Astrocyte (in vitro differentiated cells and primary cell): ENCODE results near the gene MRRF. TPM values are rescaled to one million over a fixed set of nuclear protein-coding genes. Genes with fewer than 3 reads are reported as not detected.
"Not testable (repeated sequence)": the region's sequence is repeated elsewhere in the genome, so short reads cannot be mapped to it uniquely, and the experiment has no call there.

Experiments
- DNase-seq: peaks from one replicate; pipeline ENCODE4 v3.0.0-alpha.2; 2010; ENCODE audit warnings: low read depth
- FAIRE-seq: peaks from 2 replicates; lab custom pipeline; 2011; peaks lifted over from hg19 to GRCh38; lab: Jason Lieb, UNC
- H2AFZ ChIP-seq: 2 replicates; pipeline ENCODE4 v1.6.0; 2012; ENCODE audit warnings: low read depth, low read length, inconsistent platforms
- H3K27ac ChIP-seq: 2 replicates; pipeline ENCODE4 v1.5.1; 2011; ENCODE audit warnings: low read depth, low read length, inconsistent platforms
- H3K27me3 ChIP-seq: 2 replicates; pipeline ENCODE4 v1.6.0; 2011; ENCODE audit warnings: low read length, inconsistent platforms; ENCODE audit not compliant: insufficient read depth
- H3K36me3 ChIP-seq: 2 replicates; pipeline ENCODE4 v1.5.1; 2011; ENCODE audit warnings: low read length, inconsistent platforms; ENCODE audit not compliant: insufficient read depth
- H3K4me1 ChIP-seq: 2 replicates; pipeline ENCODE4 v1.5.1; 2011; ENCODE audit warnings: low read length, inconsistent platforms; ENCODE audit not compliant: insufficient read depth
- H3K4me2 ChIP-seq: 2 replicates; pipeline ENCODE4 v1.6.0; 2012; ENCODE audit warnings: low read length, inconsistent platforms
- H3K4me3 ChIP-seq: 2 replicates; pipeline ENCODE4 v1.5.1; 2011; ENCODE audit warnings: low read depth, mild to moderate bottlenecking, low read length, inconsistent platforms; ENCODE audit not compliant: insufficient read depth
- H3K79me2 ChIP-seq: 2 replicates; pipeline ENCODE4 v1.6.0; 2012; ENCODE audit warnings: mild to moderate bottlenecking, low read length, inconsistent platforms; ENCODE audit not compliant: insufficient read depth
- H3K9ac ChIP-seq: 2 replicates; pipeline ENCODE4 v1.6.0; 2012; ENCODE audit warnings: mild to moderate bottlenecking, low read length, inconsistent platforms
- H3K9me3 ChIP-seq: 2 replicates; pipeline ENCODE4 v1.5.1; 2012; ENCODE audit warnings: low read depth, mild to moderate bottlenecking, low read length, inconsistent platforms; ENCODE audit not compliant: insufficient read depth
- H4K20me1 ChIP-seq: 2 replicates; pipeline ENCODE4 v1.6.0; 2012; ENCODE audit warnings: low read length, inconsistent platforms; ENCODE audit not compliant: insufficient read depth
- H3K27ac Mint-ChIP-seq: one replicate; pipeline ENCODE4 v1.8.0; 2021; ENCODE audit warnings: mild to moderate bottlenecking, mixed read lengths; ENCODE audit not compliant: unreplicated experiment
- H3K27me3 Mint-ChIP-seq: one replicate; pipeline ENCODE4 v1.8.0; 2021; ENCODE audit warnings: low read depth, mixed read lengths; ENCODE audit not compliant: unreplicated experiment
- H3K36me3 Mint-ChIP-seq: one replicate; pipeline ENCODE4 v1.8.0; 2021; ENCODE audit warnings: low read depth, mixed read lengths; ENCODE audit not compliant: unreplicated experiment
- H3K4me1 Mint-ChIP-seq: one replicate; pipeline ENCODE4 v1.8.0; 2021; ENCODE audit warnings: low read depth, mixed read lengths; ENCODE audit not compliant: unreplicated experiment
- H3K4me3 Mint-ChIP-seq: one replicate; pipeline ENCODE4 v1.8.0; 2021; ENCODE audit warnings: mild to moderate bottlenecking, moderate library complexity, mixed read lengths; ENCODE audit not compliant: unreplicated experiment
- H3K9me3 Mint-ChIP-seq: one replicate; pipeline ENCODE4 v1.8.0; 2021; ENCODE audit warnings: mild to moderate bottlenecking, mixed read lengths; ENCODE audit not compliant: unreplicated experiment
- CTCF ChIP-seq: IDR thresholded peaks from 2 replicates; pipeline ENCODE4 v1.5.1; 2011; ENCODE audit warnings: low read depth, mild to moderate bottlenecking, inconsistent platforms, low read length, moderate library complexity; ENCODE audit not compliant: insufficient read depth
- EZH2 ChIP-seq: IDR thresholded peaks from 2 replicates; pipeline ENCODE4 v1.6.1; 2012; ENCODE audit warnings: mild to moderate bottlenecking, low read length, inconsistent platforms; ENCODE audit not compliant: insufficient read depth
- total RNA-seq: library from RNA; stranded (reverse); gene quantifications from 2 replicates; pipeline ENCODE4 v1.2.1, GENCODE V29; 2021

MRRF gene
- total RNA-seq, 1 donor from 2014 or later: 24.0 TPM

- no peak for TF ChIP-seq EZH2
- no peak for TF ChIP-seq CTCF
- no peak overlapping the region for H3K4me3 ChIP-seq
- H3K9me3 ChIP-seq: no peaks in the 10 kb centered on the region
- no peak for FAIRE-seq
- Mint-ChIP-seq H3K9me3 (no peaks in the 10 kb centered on the region), H3K27ac (no peak overlapping the region), H3K4me3 (no peak overlapping the region), H3K27me3 (no peaks in the 10 kb centered on the region), H3K36me3 (peaks cover 10% of the 10 kb centered on the region), H3K4me1 (peaks cover 5% of the 10 kb centered on the region)
- no peaks in the 10 kb centered on the region for H3K4me1 ChIP-seq
- no peak overlapping the region for H3K9ac ChIP-seq
- no peak overlapping the region for H2AFZ ChIP-seq
- H4K20me1 ChIP-seq: peaks cover 3% of the 10 kb centered on the region
- DNase-seq: no peak
- no peaks in the 10 kb centered on the region for H3K79me2 ChIP-seq
- H3K27me3 ChIP-seq: no peaks in the 10 kb centered on the region
- H3K27ac ChIP-seq: no peak overlapping the region
- no peak overlapping the region for H3K4me2 ChIP-seq
- peaks cover 16% of the 10 kb centered on the region for H3K36me3 ChIP-seq
These were observed 57.9 kb downstream of the MRRF start for GRCh38 chr9:122322553-122322952.

GRCh38 chr9:122324665-122325064 lies 60.0 kb downstream of the MRRF start:
- H3K27me3 ChIP-seq, H3K79me2 ChIP-seq, H3K4me1 Mint-ChIP-seq, FAIRE-seq, DNase-seq, H3K27ac ChIP-seq, H4K20me1 ChIP-seq, H2AFZ ChIP-seq, H3K4me3 ChIP-seq, H3K9me3 Mint-ChIP-seq, H3K4me1 ChIP-seq, H3K4me3 Mint-ChIP-seq, H3K4me2 ChIP-seq, H3K27ac Mint-ChIP-seq, H3K9ac ChIP-seq, H3K9me3 ChIP-seq, H3K27me3 Mint-ChIP-seq: not testable (repeated sequence)
- peaks cover 16% of the 10 kb centered on the region for H3K36me3 ChIP-seq
- H3K36me3 Mint-ChIP-seq: peaks cover 10% of the 10 kb centered on the region

GRCh38 chr9:122325124-122325523 lies 60.4 kb downstream of the MRRF start:
- no peak for FAIRE-seq
- no peaks in the 10 kb centered on the region for H3K27me3 Mint-ChIP-seq
- H3K9me3 Mint-ChIP-seq: no peaks in the 10 kb centered on the region
- no peak overlapping the region for H3K27ac Mint-ChIP-seq
- H3K36me3 Mint-ChIP-seq: peaks cover 10% of the 10 kb centered on the region
- H3K79me2 ChIP-seq: no peaks in the 10 kb centered on the region
- H4K20me1 ChIP-seq: peaks cover 3% of the 10 kb centered on the region
- DNase-seq: peak; percentile 42
- H3K4me1 ChIP-seq: no peaks in the 10 kb centered on the region
- peaks cover 5% of the 10 kb centered on the region for H3K4me1 Mint-ChIP-seq
- H3K4me2 ChIP-seq: no peak overlapping the region
- H3K4me3 Mint-ChIP-seq: no peak overlapping the region
- no peak overlapping the region for H3K9ac ChIP-seq
- no peak overlapping the region for H3K4me3 ChIP-seq
- H2AFZ ChIP-seq: no peak overlapping the region
- peaks cover 16% of the 10 kb centered on the region for H3K36me3 ChIP-seq
- no peaks in the 10 kb centered on the region for H3K9me3 ChIP-seq
- H3K27ac ChIP-seq: no peak overlapping the region
- no peaks in the 10 kb centered on the region for H3K27me3 ChIP-seq
- TF ChIP-seq CTCF (no peak), EZH2 (no peak)
